Lower leg skin (tissue), 3 donors: ENCODE measurements around the gene USP17L11.
"Not testable (repeated sequence)": the region's sequence is repeated elsewhere in the genome, so short reads cannot be mapped to it uniquely, and the experiment has no call there.

ENCODE experiments used
- CTCF ChIP-seq, 3 donors: fragments of 450-650 bp; IDR thresholded peaks; one replicate each; pipeline ENCODE4 v1.5.1; 2016; ENCODE audit warnings: antibody characterized with exemption in 3 of 3, mild to moderate bottlenecking in 3 of 3, moderate library complexity in 2 of 3
- POLR2A ChIP-seq, 2 donors: fragments of 450-650 bp; IDR thresholded peaks; one replicate each; pipeline ENCODE4 v1.6.1; 2016 to 2017; ENCODE audit warnings: antibody characterized with exemption in 2 of 2, mild to moderate bottlenecking in 1 of 2, moderate library complexity in 1 of 2

GRCh38 chr4:9243579-9243978 lies 28.4 kb downstream of the USP17L11 start, which contains the start of gene USP17L17:
- TF ChIP-seq CTCF, POLR2A (IDR thresholded peaks at IDR 0.05): not testable (repeated sequence)
